GM12878 (cell line): ENCODE measurements around the gene DVL2. TPM values are rescaled to one million over a fixed set of nuclear protein-coding genes. Genes with fewer than 3 reads are reported as not detected.

ENCODE experiments used
- ATAC-seq: fragments of 200-7000 bp; cut with Tn5 transposase; 3 replicates; pipeline ENCODE4 v1.9.1; 2020; ENCODE audit warnings: mild to moderate bottlenecking, moderate library complexity
- BruUV-seq: library from RNA; stranded (reverse); fragments of 400-500 nt; replicated peaks from 2 replicates; lab custom pipeline; 2021; lab: Mats Ljungman, UMichigan
- CTCF ChIA-PET: fragments of 300-600 bp; sonication (Branson Sonifier 250); formaldehyde crosslinking; extraction: SDS; loops from one replicate; lab custom pipeline; 2021; ENCODE audit warnings: inconsistent platforms; lab: Yijun Ruan, JAX
- POLR2A ChIA-PET: fragments of 350-600 bp; formaldehyde crosslinking; extraction: SDS; loops from one replicate; lab custom pipeline; 2021; ENCODE audit warnings: inconsistent platforms; lab: Charles Lee
- RAD21 ChIA-PET: fragments of 300-600 bp; sonication (Branson Sonifier 250); formaldehyde crosslinking; loops from one replicate; lab custom pipeline; 2023; ENCODE audit warnings: antibody characterized with exemption; ENCODE audit not compliant: unreplicated experiment; lab: Charles Lee
- SMC1A ChIA-PET: fragments of 300-600 bp; sonication (Branson Sonifier 250); formaldehyde crosslinking; loops from one replicate; lab custom pipeline; 2023; ENCODE audit not compliant: unreplicated experiment, uncharacterized antibody; lab: Charles Lee
- DNase-seq: peaks from one replicate; pipeline ENCODE4 v3.0.0-alpha.2; 2011; ENCODE audit warnings: low read depth, low spot score
- FAIRE-seq: peaks from 3 replicates; lab custom pipeline; 2011; peaks lifted over from hg19 to GRCh38; lab: Jason Lieb, UNC
- H2AFZ ChIP-seq: 2 replicates; pipeline ENCODE4 v1.6.0; 2011; ENCODE audit warnings: low read depth, low read length, control low read depth; ENCODE audit not compliant: control insufficient read depth
- H3K27ac ChIP-seq: 2 replicates; pipeline ENCODE4 v1.5.1; 2011; ENCODE audit warnings: control low read depth; ENCODE audit not compliant: control insufficient read depth, insufficient read depth
- H3K27me3 ChIP-seq, 2 experiments: replicated peaks in 1 of 2; 2 replicates each; pipeline versions ENCODE4 v1.6.0 to v1.6.1; 2011; ENCODE audit warnings: low read length in 1 of 2; ENCODE audit not compliant: control insufficient read depth in 2 of 2, insufficient read depth in 2 of 2
- H3K36me3 ChIP-seq, 2 experiments: 2 replicates each; pipeline ENCODE4 v1.5.1; 2011; ENCODE audit warnings: low read length in 1 of 2; ENCODE audit not compliant: control insufficient read depth in 2 of 2, insufficient read depth in 2 of 2
- H3K4me1 ChIP-seq: 2 replicates; pipeline ENCODE4 v1.6.1; 2011; ENCODE audit warnings: mild to moderate bottlenecking, low read length, moderate library complexity, mixed read lengths; ENCODE audit not compliant: control insufficient read depth, insufficient read depth
- H3K4me2 ChIP-seq: 2 replicates; pipeline ENCODE4 v1.6.0; 2011; ENCODE audit warnings: control low read depth; ENCODE audit not compliant: control insufficient read depth, insufficient read depth
- H3K4me3 ChIP-seq: fragments of 200-600 bp; sonication (generic); 2 replicates; pipeline ENCODE4 v1.5.1; 2016
- H3K79me2 ChIP-seq: 2 replicates; pipeline ENCODE4 v1.6.0; 2011; ENCODE audit warnings: low read length; ENCODE audit not compliant: control insufficient read depth, insufficient read depth
- H3K9ac ChIP-seq: 2 replicates; pipeline ENCODE4 v1.8.0; 2011; ENCODE audit warnings: low read length, control low read depth, mixed read lengths; ENCODE audit not compliant: control insufficient read depth, insufficient read depth
- H3K9me3 ChIP-seq: replicated peaks from 3 replicates; pipeline ENCODE4 v1.5.1; 2011; ENCODE audit warnings: mild to moderate bottlenecking, low read length; ENCODE audit not compliant: control insufficient read depth, insufficient read depth
- H4K20me1 ChIP-seq: 2 replicates; pipeline ENCODE4 v1.6.0; 2011; ENCODE audit not compliant: control insufficient read depth, insufficient read depth
- ATF7 ChIP-seq: fragments of 450-650 bp; IDR thresholded peaks from 2 replicates; pipeline ENCODE4 v1.6.1; 2016; ENCODE audit warnings: low read depth, mild to moderate bottlenecking
- CEBPZ ChIP-seq: fragments of 150-350 bp; IDR thresholded peaks from 2 replicates; pipeline ENCODE4 v1.6.1; 2016; ENCODE audit warnings: low read depth, low read length
- IRF4 ChIP-seq: IDR thresholded peaks from 2 replicates; pipeline ENCODE4 v1.6.1; 2011; ENCODE audit warnings: low read depth, low read length
- KLF5 ChIP-seq: fragments of 450-650 bp; IDR thresholded peaks from 2 replicates; pipeline ENCODE4 v1.6.1; 2014; ENCODE audit warnings: mild to moderate bottlenecking; ENCODE audit not compliant: partially characterized antibody
- LARP7 ChIP-seq: fragments of 450-650 bp; IDR thresholded peaks from 2 replicates; pipeline ENCODE4 v1.6.1; 2017; ENCODE audit warnings: mild to moderate bottlenecking
- NBN ChIP-seq: fragments of 450-650 bp; IDR thresholded peaks from 2 replicates; pipeline ENCODE4 v1.6.1; 2016
- NR2F1 ChIP-seq: fragments of 450-650 bp; conservative IDR thresholded peaks from 2 replicates; pipeline ENCODE4 v1.6.1; 2017; ENCODE audit warnings: mild to moderate bottlenecking
- PML ChIP-seq: IDR thresholded peaks from 2 replicates; pipeline ENCODE4 v1.6.1; 2012; ENCODE audit warnings: low read length, inconsistent platforms
- POLR2AphosphoS5 ChIP-seq: IDR thresholded peaks from 2 replicates; pipeline ENCODE4 v1.6.1; 2011; ENCODE audit warnings: mild to moderate bottlenecking, low read length, inconsistent platforms
- SMAD5 ChIP-seq: IDR thresholded peaks from 2 replicates; pipeline ENCODE4 v1.6.1; 2016; ENCODE audit warnings: antibody characterized with exemption, low read depth
- TAF1 ChIP-seq: IDR thresholded peaks from 2 replicates; pipeline ENCODE4 v1.6.1; 2011; ENCODE audit warnings: mild to moderate bottlenecking, low read depth, low read length, borderline replicate concordance
- TARDBP ChIP-seq: IDR thresholded peaks from 2 replicates; pipeline ENCODE4 v1.6.1; 2016; ENCODE audit warnings: borderline replicate concordance
- ZNF24 ChIP-seq: fragments of 450-650 bp; IDR thresholded peaks from 2 replicates; pipeline ENCODE4 v1.6.1; 2017; ENCODE audit warnings: antibody characterized with exemption, mild to moderate bottlenecking
- ZNF274 ChIP-seq: IDR thresholded peaks from one replicate; pipeline ENCODE4 v1.8.0; 2011; ENCODE audit not compliant: insufficient read length, insufficient read depth
- ZZZ3 ChIP-seq: IDR thresholded peaks from 2 replicates; pipeline ENCODE4 v1.6.1; 2011; ENCODE audit warnings: low read depth; ENCODE audit not compliant: control insufficient read depth, insufficient read length
- WGBS: methylation state at CpG from one replicate; pipeline ENCODE4 v1.1.6; 2016; ENCODE audit warnings: low lambda C conversion rate; ENCODE audit not compliant: insufficient replicate concordance, insufficient coverage; ENCODE audit errors: missing lambda C conversion rate; 5-methylcytosine and 5-hydroxymethylcytosine counted together
- in situ Hi-C: fragments of 300-500 bp; cut with MboI; formaldehyde crosslinking; loops from 9 replicates; pipeline ENCODE4 v1.14.3; 2018; ENCODE audit warnings: mixed read lengths
- intact Hi-C: fragments of 100-400 bp; cut with micrococcal nuclease; formaldehyde crosslinking; loops from one replicate; pipeline ENCODE4 v1.14.2; 2022; ENCODE audit not compliant: unreplicated experiment
- polyA plus RNA-seq, 11 experiments: library from polyadenylated mRNA; depleted of rRNA in 4 of 11; unstranded in 6 of 11; stranded (reverse) in 5 of 11; fragments of >200 nt; fragmentation: Nextera tagmentation in 4 of 11; fragmentation: Illumina TruSeq in 1 of 11; extraction: Ambion mirVana in 4 of 11; extraction: Trizol in 1 of 11; gene quantifications; 1 replicate in 1 of 11; 2 replicates in 10 of 11; pipeline versions ENCODE4 v1.2.1 to v1.2.3, GENCODE V29; 2011 to 2016; ENCODE audit warnings: inconsistent platforms in 2 of 11, missing spikeins in 2 of 11, low read depth in 1 of 11
- total RNA-seq, 4 experiments: library from RNA; depleted of rRNA in 3 of 4; stranded (reverse); fragments of >200 nt in 3 of 4; fragmentation: Illumina TruSeq in 1 of 4; extraction: Trizol in 1 of 4; gene quantifications; 2 replicates each; pipeline versions ENCODE4 v1.2.1 to v1.2.3, GENCODE V29; 2013 to 2021
- TF ChIP-seq, protein P1 (sequence below): fragments of 450-650 bp; IDR thresholded peaks from 2 replicates; pipeline ENCODE4 v1.6.1; 2018; ENCODE audit warnings: mild to moderate bottlenecking, low read depth, moderate library complexity; ENCODE audit not compliant: partially characterized antibody
- TF ChIP-seq, protein P2 (sequence below): fragments of 450-650 bp; IDR thresholded peaks from 2 replicates; pipeline ENCODE4 v1.6.1; 2016; ENCODE audit warnings: mild to moderate bottlenecking, moderate library complexity, borderline replicate concordance

DVL2 gene
- total and polyA plus RNA-seq, 10 of the 15 experiments (the other 5 are each of a cell fraction or from before 2014, with no cell fraction given) = 0.97 to 44.8 (median 23.2) TPM

DNA sequence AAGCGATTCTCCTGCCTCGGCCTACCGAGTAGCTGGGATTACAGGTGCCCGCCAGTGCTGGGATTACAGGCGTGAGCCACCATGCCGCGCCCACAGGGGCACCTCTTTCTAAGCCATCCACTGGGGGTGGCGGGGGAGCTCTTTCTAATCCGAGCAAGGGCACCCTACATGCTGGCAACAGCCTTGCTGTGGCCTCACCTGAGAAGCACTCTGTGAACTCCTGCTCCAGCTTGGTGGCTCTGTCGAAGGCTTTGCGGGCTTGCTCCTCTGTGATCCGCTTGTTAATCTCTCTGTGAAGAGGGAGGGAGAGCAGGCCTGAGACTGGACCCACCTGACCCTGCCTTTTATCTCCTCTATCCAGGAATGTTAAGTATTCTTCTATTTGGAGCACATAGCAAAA, 43.2 kb downstream of the DVL2 start:
- Histone ChIP-seq H3K9ac (no peak overlapping the region), H3K9me3 (no peaks in the 10 kb centered on the region), H3K27ac (no peak overlapping the region), H4K20me1 (no peaks in the 10 kb centered on the region), H3K36me3 (no peaks in the 10 kb centered on the region), H3K27me3 (no peaks in the 10 kb centered on the region), H3K4me3 (no peak overlapping the region), H2AFZ (no peak overlapping the region), H3K4me2 (no peak overlapping the region), H3K4me1 (no peaks in the 10 kb centered on the region), H3K79me2 (no peaks in the 10 kb centered on the region)
- ChIA-PET SMC1A (no interaction called here), CTCF (interaction anchor here (1.0 kb wide), 1 partner anchor 58 kb away, joined by 4 read pairs; no protein-coding TSS in a partner anchor), RAD21 (no interaction called here), POLR2A (interaction anchor here (0.6 kb wide), 2 partner anchors 9 to 146 kb away, joined by 3 to 4 read pairs; no protein-coding TSS in a partner anchor)
- in situ Hi-C loops (no loop called here), intact Hi-C loops (no loop called here)
- WGBS = 67% methylated on average over 11 of the region's 12 CpGs
- DNase-seq = no peak
- no peak for TF ChIP-seq NR2F1
- TF ChIP-seq KLF5 = no peak
- no peak for TF ChIP-seq ZNF274
- no peak for TF ChIP-seq POLR2AphosphoS5
- no peak for TF ChIP-seq SMAD5
- TF ChIP-seq, protein P1, sequence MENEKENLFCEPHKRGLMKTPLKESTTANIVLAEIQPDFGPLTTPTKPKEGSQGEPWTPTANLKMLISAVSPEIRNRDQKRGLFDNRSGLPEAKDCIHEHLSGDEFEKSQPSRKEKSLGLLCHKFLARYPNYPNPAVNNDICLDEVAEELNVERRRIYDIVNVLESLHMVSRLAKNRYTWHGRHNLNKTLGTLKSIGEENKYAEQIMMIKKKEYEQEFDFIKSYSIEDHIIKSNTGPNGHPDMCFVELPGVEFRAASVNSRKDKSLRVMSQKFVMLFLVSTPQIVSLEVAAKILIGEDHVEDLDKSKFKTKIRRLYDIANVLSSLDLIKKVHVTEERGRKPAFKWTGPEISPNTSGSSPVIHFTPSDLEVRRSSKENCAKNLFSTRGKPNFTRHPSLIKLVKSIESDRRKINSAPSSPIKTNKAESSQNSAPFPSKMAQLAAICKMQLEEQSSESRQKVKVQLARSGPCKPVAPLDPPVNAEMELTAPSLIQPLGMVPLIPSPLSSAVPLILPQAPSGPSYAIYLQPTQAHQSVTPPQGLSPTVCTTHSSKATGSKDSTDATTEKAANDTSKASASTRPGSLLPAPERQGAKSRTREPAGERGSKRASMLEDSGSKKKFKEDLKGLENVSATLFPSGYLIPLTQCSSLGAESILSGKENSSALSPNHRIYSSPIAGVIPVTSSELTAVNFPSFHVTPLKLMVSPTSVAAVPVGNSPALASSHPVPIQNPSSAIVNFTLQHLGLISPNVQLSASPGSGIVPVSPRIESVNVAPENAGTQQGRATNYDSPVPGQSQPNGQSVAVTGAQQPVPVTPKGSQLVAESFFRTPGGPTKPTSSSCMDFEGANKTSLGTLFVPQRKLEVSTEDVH = no peak
- no peak for TF ChIP-seq IRF4
- TF ChIP-seq CEBPZ = no peak
- no peak for TF ChIP-seq TARDBP
- no peak for TF ChIP-seq LARP7
- no peak for TF ChIP-seq NBN
- no peak for TF ChIP-seq PML
- TF ChIP-seq TAF1 = no peak
- TF ChIP-seq ZZZ3 = no peak
- no peak for TF ChIP-seq ATF7
- TF ChIP-seq, protein P2, sequence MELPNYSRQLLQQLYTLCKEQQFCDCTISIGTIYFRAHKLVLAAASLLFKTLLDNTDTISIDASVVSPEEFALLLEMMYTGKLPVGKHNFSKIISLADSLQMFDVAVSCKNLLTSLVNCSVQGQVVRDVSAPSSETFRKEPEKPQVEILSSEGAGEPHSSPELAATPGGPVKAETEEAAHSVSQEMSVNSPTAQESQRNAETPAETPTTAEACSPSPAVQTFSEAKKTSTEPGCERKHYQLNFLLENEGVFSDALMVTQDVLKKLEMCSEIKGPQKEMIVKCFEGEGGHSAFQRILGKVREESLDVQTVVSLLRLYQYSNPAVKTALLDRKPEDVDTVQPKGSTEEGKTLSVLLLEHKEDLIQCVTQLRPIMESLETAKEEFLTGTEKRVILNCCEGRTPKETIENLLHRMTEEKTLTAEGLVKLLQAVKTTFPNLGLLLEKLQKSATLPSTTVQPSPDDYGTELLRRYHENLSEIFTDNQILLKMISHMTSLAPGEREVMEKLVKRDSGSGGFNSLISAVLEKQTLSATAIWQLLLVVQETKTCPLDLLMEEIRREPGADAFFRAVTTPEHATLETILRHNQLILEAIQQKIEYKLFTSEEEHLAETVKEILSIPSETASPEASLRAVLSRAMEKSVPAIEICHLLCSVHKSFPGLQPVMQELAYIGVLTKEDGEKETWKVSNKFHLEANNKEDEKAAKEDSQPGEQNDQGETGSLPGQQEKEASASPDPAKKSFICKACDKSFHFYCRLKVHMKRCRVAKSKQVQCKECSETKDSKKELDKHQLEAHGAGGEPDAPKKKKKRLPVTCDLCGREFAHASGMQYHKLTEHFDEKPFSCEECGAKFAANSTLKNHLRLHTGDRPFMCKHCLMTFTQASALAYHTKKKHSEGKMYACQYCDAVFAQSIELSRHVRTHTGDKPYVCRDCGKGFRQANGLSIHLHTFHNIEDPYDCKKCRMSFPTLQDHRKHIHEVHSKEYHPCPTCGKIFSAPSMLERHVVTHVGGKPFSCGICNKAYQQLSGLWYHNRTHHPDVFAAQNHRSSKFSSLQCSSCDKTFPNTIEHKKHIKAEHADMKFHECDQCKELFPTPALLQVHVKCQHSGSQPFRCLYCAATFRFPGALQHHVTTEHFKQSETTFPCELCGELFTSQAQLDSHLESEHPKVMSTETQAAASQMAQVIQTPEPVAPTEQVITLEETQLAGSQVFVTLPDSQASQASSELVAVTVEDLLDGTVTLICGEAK = no peak
- TF ChIP-seq ZNF24 = no peak
- no TSS peak for BruUV-seq
- no peak for FAIRE-seq
- no peak for ATAC-seq
